Melanocyte of skin (primary cell): ENCODE results near the gene SUDS3. TPM values are rescaled to one million over a fixed set of nuclear protein-coding genes. Genes with fewer than 3 reads are reported as not detected.

Source experiments
- total RNA-seq, 2 donors: library from RNA; depleted of rRNA; stranded (reverse); fragments of >200 nt; gene quantifications; 2 replicates each; pipeline ENCODE4 v1.2.3, GENCODE V29; 2012

Gene SUDS3
- total RNA-seq: 10 to 100 TPM; 29.9 to 31.3 TPM

GRCh38 chr12:118376089-118377020 lies at the start of gene SUDS3:
SUDS3 (plus strand) TSS chr12:118376555; CDS start chr12:118376692, 137 bp downstream.

DNA sequence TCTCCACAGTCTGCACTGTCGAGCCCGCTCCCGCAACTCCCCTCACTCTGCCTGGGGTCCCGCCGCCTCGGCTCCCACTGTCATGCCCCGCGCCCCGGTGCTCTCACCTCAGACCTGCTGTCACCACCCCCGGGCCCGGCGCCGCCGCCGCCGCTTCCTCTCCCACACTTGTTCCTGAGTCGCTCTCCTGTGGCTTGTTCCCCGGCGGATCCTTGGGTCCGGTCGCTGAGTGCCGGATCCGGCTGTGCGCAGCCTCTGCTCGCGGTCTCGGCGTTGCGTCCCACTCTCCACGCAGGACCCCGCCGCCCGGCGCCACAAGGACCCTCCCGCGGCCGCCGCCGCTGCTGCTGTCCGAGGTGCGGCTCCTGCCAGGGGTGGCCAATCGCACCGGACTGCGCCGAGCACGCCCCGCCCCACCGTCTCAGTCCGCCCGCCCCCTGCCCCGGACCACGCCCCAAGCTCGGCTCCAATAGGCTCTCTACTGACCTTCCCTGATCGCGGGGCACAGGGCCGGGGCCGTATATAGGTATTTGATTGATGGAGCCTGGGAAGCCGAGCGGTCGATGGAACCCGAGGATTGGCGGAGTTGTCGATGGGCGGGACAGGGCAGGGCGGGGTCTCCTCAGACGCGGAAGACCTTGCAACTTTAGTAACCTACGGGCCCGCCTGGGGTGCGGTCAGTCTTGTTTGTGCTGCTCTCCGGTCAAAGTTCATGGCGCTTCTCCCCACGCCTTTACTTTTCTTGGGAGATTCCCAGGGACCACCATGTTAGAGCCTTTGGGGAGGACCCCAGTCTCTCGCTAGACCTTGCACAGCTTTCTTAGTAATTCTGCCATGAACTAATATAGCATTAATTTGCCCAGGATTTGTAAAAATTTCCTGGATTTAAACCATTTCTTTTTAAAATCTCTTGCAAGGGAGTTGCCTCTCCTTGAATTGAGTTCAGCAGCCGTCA lies 3.5 kb upstream of the SUDS3 start, which contains the start of gene TAOK3:
TSS of gene TAOK3 (minus strand) at position 367 of the 955 bp plus-strand sequence. CDS start 117,340 bp downstream, outside the sequence.

Other genes starting within 250 kb of the SUDS3 start
- 100 to 1,000 TPM; 242 to 285 TPM for gene PEBP1, start 240.4 kb upstream of the SUDS3 start, total RNA-seq
- 10 to 100 TPM; 31.3 to 43.4 TPM for gene TAOK3, start 3.6 kb upstream of the SUDS3 start, total RNA-seq